GM21381 (cell line): Measurements from ENCODE around the gene GPRASP3.

Source experiments
- ATAC-seq: cut with Tn5 transposase; IDR thresholded peaks from one replicate; pipeline ENCODE4 v1.9.1; 2021; ENCODE audit warnings: mild to moderate bottlenecking, moderate library complexity; ENCODE audit not compliant: unreplicated experiment

Gene GPRASP3

GRCh38 chrX:102745857-102746584 lies 25.5 kb downstream of the GPRASP3 start:
- ATAC-seq = no peak

- no peak for ATAC-seq
These were observed 44.7 kb downstream of the GPRASP3 start for GRCh38 chrX:102765217-102765616.

- no peak for ATAC-seq
These were observed 45.3 kb downstream of the GPRASP3 start for GRCh38 chrX:102765809-102766208.

DNA sequence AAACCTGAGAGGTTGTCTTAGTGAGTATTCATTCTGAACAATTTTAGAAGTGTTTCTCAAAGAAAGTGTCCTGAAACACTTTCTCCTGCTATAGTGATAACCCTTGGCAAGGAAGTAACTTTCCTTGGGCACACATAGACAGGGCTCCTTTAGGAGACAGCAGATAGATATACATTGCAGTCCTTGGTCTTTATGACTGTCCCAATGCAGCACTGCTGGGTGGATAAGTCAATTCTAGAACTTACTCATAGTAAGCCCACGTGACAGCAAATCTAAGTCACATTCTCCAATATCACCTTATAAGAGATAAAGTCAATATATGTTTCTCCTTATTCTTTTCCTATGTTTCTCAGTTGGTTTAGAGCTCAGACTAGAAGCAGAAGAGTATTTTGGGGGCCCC lies 46.7 kb downstream of the GPRASP3 start:
- no peak for ATAC-seq

- peak; percentile 96 for ATAC-seq
These were observed 48.6 kb downstream of the GPRASP3 start for GRCh38 chrX:102768987-102769761.
